ENCODE results near the gene SETD2. TPM values are rescaled to one million over a fixed set of nuclear protein-coding genes. Genes with fewer than 3 reads are reported as not detected.
A peak's percentile ranks its signal among the peaks of the same experiment; 100 is the strongest.

The SETD2 gene
- total RNA-seq, 1 donor from 2014 or later, result 41.5 TPM

DNA sequence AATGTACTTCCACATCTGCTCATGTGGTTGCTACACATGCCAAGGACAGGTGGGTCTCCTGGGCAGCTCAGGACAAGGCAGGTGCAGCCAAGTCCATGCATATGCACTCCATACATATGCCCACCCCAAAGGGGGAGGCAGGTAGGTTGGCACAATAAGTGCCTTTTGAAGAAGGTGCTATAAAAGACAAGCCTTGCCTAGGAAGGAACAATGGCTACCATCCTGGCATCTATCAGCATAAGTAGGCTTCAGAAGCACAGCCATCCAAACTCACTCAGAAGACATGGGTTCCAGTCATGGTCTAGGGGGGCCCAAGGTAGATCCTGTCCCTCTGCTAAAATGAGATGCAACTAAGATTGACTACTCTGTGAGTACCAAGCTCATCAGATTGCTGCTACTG lies 149.9 kb downstream of the SETD2 start:
- Mint-ChIP-seq H3K4me1 (peaks cover 36% of the 10 kb centered on the region), H3K36me3 (ENCODE audit: low read depth) (peaks cover 28% of the 10 kb centered on the region), H3K27ac (no peak overlapping the region)

GRCh38 chr3:47013231-47013630 lies 150.7 kb downstream of the SETD2 start:
- no peak for DNase-seq
- Mint-ChIP-seq H3K27me3 (no peaks in the 10 kb centered on the region), H3K36me3 (ENCODE audit: low read depth) (peaks cover 27% of the 10 kb centered on the region), H3K4me3 (no peak overlapping the region), H3K9me3 (no peaks in the 10 kb centered on the region), H3K4me1 (peaks cover 32% of the 10 kb centered on the region), H3K27ac (no peak overlapping the region)
- intact Hi-C loops (cut with micrococcal nuclease), result no loop called here

More for the DNA sequence above, 149.9 kb downstream of the SETD2 start:
- intact Hi-C loops (cut with micrococcal nuclease), result no loop called here
- no peak for DNase-seq
- Mint-ChIP-seq H3K27me3 (no peaks in the 10 kb centered on the region), H3K4me3 (no peak overlapping the region), H3K9me3 (no peaks in the 10 kb centered on the region)

DNA sequence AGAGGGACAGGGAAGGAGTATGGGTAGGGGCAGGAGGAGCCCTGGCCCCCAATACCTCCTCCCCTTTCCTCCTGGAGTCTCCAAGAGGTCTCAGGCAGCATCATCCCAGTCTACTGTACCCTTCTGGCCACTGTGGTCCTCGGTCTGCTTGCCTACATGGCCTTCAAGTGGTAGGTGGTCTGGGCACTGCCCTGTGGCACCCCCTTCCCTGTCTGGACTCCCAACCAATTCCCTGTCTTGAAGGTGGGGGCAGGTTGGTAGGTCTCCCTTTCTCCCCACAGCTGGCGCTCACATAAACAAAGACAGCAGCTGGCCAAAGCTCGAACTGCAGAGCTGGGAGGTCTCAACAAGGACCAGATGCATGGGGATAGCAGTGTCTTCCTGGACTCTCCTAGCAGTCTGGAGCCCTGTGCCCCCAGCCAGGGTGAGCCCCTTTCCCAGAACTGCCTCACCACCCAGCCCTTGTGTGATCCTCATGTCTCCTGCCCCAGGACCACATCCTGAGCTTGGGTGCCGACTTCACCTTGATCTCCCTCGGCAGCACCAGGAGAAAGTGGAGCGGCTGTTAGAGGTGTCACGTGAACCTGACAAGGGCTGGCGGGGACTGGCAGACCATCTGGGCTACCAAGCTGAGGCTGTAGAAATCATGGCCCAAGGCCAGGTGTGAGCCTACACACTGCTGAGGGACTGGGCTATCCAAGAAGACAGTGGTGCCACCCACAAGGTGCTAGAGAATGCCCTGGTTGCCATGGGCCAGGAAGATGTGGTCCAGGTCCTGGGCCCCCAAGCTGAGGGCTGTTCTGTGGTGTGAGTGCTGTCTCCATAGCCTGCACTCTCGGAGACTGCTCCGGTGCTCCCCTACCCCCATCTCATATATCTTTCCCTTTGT lies 151.3 kb downstream of the SETD2 start:
- Mint-ChIP-seq H3K27ac (no peak overlapping the region), H3K4me1 (peaks cover 26% of the 10 kb centered on the region), H3K4me3 (no peak overlapping the region), H3K36me3 (ENCODE audit: low read depth) (peaks cover 29% of the 10 kb centered on the region), H3K9me3 (no peaks in the 10 kb centered on the region), H3K27me3 (no peaks in the 10 kb centered on the region)
- DNase-seq, result no peak
- intact Hi-C loops (cut with micrococcal nuclease), result no loop called here

GRCh38 chr3:47011371-47011770 lies 152.5 kb downstream of the SETD2 start:
- no peak for DNase-seq
- Mint-ChIP-seq H3K36me3 (ENCODE audit: low read depth) (peaks cover 28% of the 10 kb centered on the region), H3K27ac (no peak overlapping the region), H3K27me3 (no peaks in the 10 kb centered on the region), H3K9me3 (no peaks in the 10 kb centered on the region), H3K4me3 (no peak overlapping the region), H3K4me1 (peaks cover 14% of the 10 kb centered on the region)
- intact Hi-C loops (cut with micrococcal nuclease), result no loop called here

- Mint-ChIP-seq H3K9me3 (no peaks in the 10 kb centered on the region), H3K27me3 (no peaks in the 10 kb centered on the region), H3K4me1 (peaks cover 12% of the 10 kb centered on the region), H3K36me3 (ENCODE audit: low read depth) (peaks cover 32% of the 10 kb centered on the region), H3K4me3 (no peak overlapping the region), H3K27ac (no peak overlapping the region)
- intact Hi-C loops (cut with micrococcal nuclease), result no loop called here
- no peak for DNase-seq
Observed at GRCh38 chr3:47010910-47011309, 153.0 kb downstream of the SETD2 start.

DNA sequence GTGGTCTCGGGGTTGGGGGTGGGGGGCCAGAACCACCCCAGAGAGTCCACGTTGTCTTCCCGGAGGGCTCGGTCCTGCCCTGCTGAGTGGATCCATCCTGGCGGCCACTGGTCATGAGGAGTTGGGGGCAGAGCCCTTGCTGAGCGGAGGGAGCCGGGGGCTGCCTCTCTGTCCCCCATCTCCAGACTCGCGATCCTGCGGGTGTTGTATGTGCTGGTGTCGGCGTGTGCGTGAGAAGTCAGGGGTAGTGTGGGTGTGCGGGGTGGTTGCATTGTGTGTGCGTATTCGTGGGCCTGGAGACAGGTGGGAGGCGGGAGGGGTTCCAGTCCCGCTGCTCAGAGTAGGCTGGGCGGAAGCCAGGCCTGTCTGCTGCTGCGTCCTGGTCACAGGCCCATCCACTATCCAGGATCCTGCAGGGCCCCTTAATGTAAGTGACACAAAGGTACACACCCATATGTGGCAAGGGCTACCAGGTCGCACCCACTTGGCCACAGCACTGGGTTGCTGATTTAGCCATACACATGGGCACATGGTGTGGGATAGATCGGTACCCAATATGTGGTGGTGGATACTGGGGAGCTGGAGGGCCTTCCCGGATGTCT lies 153.7 kb downstream of the SETD2 start:
- Mint-ChIP-seq H3K27ac (peak overlapping the region; percentile 53), H3K4me1 (peaks cover 9% of the 10 kb centered on the region), H3K27me3 (no peaks in the 10 kb centered on the region), H3K9me3 (no peaks in the 10 kb centered on the region), H3K36me3 (ENCODE audit: low read depth) (peaks cover 35% of the 10 kb centered on the region), H3K4me3 (peak overlapping the region; percentile 34)
- no peak for DNase-seq
- intact Hi-C loops (cut with micrococcal nuclease), result no loop called here

DNA sequence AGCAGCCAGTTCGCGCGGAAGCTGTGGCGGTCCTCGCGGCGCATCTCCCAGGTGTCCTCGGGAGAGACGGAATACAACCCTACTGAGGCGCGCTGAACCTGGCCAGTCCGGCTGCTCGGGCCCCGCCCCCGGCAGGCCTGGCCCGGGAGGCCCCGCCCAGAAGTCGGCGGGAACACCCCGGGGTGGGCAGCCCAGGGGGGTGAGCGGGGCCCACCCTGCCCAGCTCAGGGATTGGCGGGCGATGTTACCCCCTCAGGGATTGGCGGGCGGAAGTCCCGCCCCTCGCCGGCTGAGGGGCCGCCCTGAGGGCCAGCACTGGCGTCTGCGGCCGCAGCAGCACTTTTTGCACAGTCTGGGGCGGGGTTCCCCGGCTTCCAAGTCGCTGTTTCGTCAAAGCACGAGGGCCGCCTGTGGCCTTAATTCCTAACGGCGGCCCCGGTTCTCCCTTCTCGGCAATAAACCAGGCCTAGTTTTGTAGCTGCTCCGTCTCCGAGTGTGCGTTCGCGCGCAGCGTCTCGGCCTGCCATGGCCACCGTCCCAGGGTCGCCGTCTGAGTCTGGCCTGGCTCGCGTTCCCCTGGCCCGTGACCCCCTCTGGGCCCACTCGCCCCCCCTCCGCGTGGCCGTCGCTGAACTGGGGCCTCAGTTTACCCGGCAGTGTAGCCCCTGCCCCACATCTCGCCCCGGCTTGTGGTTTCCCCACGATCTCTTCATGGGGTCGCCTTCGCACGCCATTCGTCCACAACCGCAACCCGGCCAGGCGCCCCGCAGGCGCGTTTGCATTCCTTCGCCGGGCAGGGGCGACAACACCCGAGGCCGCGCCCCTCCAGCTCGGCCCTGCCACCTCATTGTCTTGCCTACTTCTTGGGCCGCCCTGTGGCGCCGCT lies 154.4 kb downstream of the SETD2 start:
- Mint-ChIP-seq H3K4me3 (peak overlapping the region; percentile 34), H3K27me3 (no peaks in the 10 kb centered on the region), H3K36me3 (ENCODE audit: low read depth) (peaks cover 37% of the 10 kb centered on the region), H3K27ac (peak overlapping the region; percentile 53), H3K9me3 (no peaks in the 10 kb centered on the region), H3K4me1 (peaks cover 7% of the 10 kb centered on the region)
- DNase-seq, result peak; percentile 88
- intact Hi-C loops (cut with micrococcal nuclease), result no loop called here

- DNase-seq, result no peak
- H3K4me3 Mint-ChIP-seq, result peak overlapping the region; percentile 37
- H3K36me3 Mint-ChIP-seq (ENCODE audit: low read depth), result peaks cover 37% of the 10 kb centered on the region
- intact Hi-C loops (cut with micrococcal nuclease), result no loop called here
- H3K27me3 Mint-ChIP-seq, result no peaks in the 10 kb centered on the region
- no peak overlapping the region for H3K27ac Mint-ChIP-seq
- H3K4me1 Mint-ChIP-seq, result peaks cover 7% of the 10 kb centered on the region
- no peaks in the 10 kb centered on the region for H3K9me3 Mint-ChIP-seq
Observed at GRCh38 chr3:47008851-47009224, 155.1 kb downstream of the SETD2 start.

GRCh38 chr3:47008234-47008796 lies 155.6 kb downstream of the SETD2 start:
- Mint-ChIP-seq H3K27ac (no peak overlapping the region), H3K9me3 (no peaks in the 10 kb centered on the region)

GRCh38 chr3:47007482-47008233 lies 156.3 kb downstream of the SETD2 start:
- H3K36me3 Mint-ChIP-seq (ENCODE audit: low read depth), result peaks cover 45% of the 10 kb centered on the region
- DNase-seq, result no peak
- H3K9me3 Mint-ChIP-seq, result no peaks in the 10 kb centered on the region
- H3K4me1 Mint-ChIP-seq, result peaks cover 7% of the 10 kb centered on the region
- H3K4me3 Mint-ChIP-seq, result no peak overlapping the region
- intact Hi-C loops (cut with micrococcal nuclease), result no loop called here
- no peaks in the 10 kb centered on the region for H3K27me3 Mint-ChIP-seq
- no peak overlapping the region for H3K27ac Mint-ChIP-seq

More at GRCh38 chr3:47008234-47008796, 155.6 kb downstream of the SETD2 start:
- Mint-ChIP-seq H3K36me3 (ENCODE audit: low read depth) (peaks cover 41% of the 10 kb centered on the region), H3K4me1 (peaks cover 7% of the 10 kb centered on the region), H3K27me3 (no peaks in the 10 kb centered on the region), H3K4me3 (peak overlapping the region; percentile 37)
- intact Hi-C loops (cut with micrococcal nuclease), result no loop called here
- no peak for DNase-seq

DNA sequence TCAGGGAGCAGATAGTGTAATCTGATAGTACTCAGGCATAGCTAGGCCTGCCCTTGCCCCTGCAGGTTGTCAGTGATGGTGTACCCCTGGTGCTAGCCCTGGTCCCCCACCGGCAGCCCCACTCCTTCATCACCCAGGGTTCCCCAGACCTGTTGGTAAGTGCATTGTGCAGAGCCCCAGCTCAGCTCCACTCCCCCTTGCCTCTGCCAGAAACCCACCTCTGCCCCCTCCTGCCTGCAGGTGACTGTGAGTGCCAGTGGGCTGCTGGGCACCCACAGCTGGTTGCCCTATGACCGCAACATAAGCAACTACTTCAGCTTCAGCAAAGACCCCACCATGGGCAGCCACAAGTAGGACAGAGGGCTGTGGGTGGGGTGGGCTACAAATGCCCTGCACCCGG lies 156.9 kb downstream of the SETD2 start:
- no peak for DNase-seq
- Mint-ChIP-seq H3K4me1 (peaks cover 7% of the 10 kb centered on the region), H3K9me3 (no peaks in the 10 kb centered on the region), H3K4me3 (no peak overlapping the region), H3K27me3 (no peaks in the 10 kb centered on the region), H3K27ac (no peak overlapping the region), H3K36me3 (ENCODE audit: low read depth) (peaks cover 50% of the 10 kb centered on the region)
- intact Hi-C loops (cut with micrococcal nuclease), result no loop called here

DNA sequence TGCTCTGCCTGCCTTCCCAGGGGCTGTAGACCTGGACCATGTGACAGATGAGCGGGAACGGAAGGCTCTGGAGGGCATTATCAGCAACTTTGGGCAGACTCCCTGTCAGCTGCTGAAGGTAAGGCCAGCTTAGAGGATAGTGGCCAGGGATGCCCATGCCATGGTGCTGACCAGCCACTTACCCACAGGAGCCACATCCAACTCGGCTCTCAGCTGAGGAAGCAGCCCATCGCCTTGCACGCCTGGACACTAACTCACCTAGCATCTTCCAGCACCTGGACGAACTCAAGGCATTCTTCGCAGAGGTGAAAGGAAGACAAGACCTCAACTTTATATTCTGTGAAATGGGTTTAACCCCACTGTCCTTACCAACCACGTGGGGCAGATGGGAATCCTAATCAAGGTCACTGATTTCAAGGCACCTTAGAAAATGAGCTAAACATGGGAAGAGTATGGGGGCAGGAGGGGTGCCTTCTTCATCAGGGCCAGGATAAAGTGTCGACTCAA lies 157.7 kb downstream of the SETD2 start:
- no peak overlapping the region for H3K4me3 Mint-ChIP-seq
- H3K9me3 Mint-ChIP-seq, result no peaks in the 10 kb centered on the region
- no peak for DNase-seq
- peaks cover 4% of the 10 kb centered on the region for H3K4me1 Mint-ChIP-seq
- H3K27me3 Mint-ChIP-seq, result no peaks in the 10 kb centered on the region
- intact Hi-C loops (cut with micrococcal nuclease), result no loop called here
- H3K36me3 Mint-ChIP-seq (ENCODE audit: low read depth), result peaks cover 54% of the 10 kb centered on the region
- H3K27ac Mint-ChIP-seq, result no peak overlapping the region
